NOMO-1 treated with dmso at 0.1 percent for 144 hours (cell line): Measurements from ENCODE around the gene PDIA5.

Experiments
- DNase-seq: peaks from one replicate; lab custom pipeline; 2025; ENCODE audit not compliant: unreplicated experiment; lab: John Stamatoyannopoulos, UW

Gene PDIA5

GRCh38 chr3:123113889-123114450, 47.1 kb downstream of the PDIA5 start:
- DNase-seq: no peak

GRCh38 chr3:123116116-123116515, 49.3 kb downstream of the PDIA5 start:
- DNase-seq: no peak

DNA sequence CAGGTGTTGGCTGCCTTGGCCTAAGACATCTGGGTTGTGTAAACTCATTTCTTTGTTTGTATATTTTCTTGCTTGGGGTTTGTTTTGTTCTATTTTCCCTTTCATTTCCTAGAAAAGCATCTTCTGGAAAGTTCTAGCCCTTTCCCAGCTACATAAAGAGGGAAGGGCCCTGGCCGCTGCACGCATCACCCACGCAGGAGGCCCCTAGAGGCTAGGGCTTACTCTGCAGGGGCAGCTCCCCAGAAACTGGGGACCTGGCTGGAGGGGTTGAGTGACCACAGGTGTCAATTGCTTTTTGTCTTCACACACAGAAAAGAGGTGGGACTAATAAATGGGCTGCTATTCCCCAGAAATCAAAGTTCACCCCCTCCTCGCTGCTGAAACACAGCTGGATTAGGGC, 52.6 kb downstream of the PDIA5 start:
- no peak for DNase-seq

GRCh38 chr3:123119802-123120201, 53.0 kb downstream of the PDIA5 start:
- DNase-seq: no peak

- no peak for DNase-seq
Measured at GRCh38 chr3:123120573-123120972, 53.7 kb downstream of the PDIA5 start.

DNA sequence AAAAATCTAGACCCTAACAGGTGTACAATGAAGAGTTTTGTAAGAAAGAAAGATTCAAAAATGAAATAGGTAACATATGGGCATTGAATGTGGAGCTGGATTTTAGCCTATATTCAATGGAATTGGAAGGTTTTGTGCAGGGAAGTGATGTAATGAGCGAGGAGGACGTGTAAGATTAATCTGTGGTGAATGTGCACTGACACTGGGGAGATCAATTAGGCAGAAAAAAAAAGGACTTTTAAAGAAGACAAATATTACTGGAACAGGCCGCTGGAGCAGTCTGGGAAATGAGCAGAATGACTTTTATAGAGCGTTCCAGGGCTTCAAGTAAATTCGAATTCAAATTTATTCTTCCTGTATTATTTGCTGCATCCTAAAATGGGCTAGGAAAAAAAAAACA, 55.2 kb downstream of the PDIA5 start:
- no peak for DNase-seq

DNA sequence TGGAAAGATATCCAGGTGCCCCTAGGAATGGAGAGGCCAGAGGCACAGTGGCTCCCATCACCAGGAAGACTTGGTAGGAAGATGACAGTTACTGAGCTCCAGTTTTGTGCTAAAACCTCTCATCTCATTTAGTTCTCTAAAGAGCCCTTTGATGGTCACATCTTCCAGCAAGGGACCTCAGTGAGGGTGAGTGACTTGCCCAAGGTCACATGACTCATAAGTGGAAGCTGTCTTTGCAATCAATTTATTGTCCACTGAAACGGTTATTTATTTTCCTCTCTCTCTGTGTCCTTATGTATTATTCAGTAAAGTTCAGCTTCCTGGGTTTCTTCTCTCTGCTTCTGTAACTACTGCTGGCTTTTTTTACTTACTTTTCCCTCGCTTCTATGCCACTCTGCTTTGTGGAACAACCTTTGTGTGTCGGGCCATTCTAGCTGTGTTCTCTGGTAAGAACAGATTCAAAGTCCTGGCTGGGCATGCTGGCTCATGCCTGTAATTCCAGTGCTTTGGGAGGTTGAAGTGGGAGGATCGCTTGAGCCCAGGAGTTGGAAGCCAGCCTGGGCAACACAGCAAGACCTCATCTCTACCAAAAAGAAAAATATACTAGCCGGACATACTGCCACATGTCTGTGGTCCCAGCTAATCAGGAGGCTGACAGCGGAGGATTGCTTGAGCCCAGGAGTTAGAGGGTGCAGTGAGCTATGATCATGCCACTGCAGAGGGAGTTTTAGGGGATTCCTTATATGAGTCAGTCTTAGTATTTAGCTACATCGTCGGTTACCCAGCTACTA, 55.9 kb downstream of the PDIA5 start:
- DNase-seq: no peak

GRCh38 chr3:123123716-123124616, 57.1 kb downstream of the PDIA5 start:
- no peak for DNase-seq

DNA sequence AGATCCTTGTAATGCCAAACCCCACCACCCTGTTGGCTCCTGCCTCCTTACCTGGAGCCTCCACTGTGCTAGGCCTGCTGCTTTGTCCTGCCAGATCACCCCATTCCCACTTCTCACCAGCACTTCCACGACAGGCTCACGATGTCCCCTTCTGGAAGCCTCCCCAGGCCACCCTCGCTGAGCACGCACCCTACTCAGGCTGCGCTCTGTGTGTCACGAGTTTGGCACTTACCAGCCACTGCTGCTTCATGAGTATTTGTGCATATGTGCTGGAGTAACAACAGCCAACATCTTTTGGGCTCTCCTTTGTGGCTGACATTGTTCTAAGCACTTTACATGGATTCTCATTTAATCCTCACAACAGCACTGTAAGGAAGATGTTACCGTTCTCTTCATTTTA, 58.1 kb downstream of the PDIA5 start:
- no peak for DNase-seq

DNA sequence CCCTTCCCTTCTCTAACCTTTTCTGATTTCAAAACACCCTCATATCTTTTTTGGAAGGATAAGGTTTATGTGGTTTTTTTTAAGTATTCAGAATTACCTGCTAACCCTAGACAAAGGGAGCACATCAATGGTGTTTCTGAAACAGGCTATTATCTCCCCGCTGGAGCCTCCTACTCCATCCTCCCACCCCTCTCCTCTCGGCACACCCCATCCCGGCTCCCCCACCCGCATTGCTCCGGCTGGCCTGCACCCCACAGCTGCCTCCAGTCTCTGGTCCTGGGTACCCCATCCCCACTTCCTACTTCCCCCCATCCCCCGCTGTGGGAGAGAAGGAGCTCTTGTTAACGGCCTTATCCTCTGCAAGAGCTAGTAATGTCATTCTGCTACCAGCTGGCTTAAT, 59.2 kb downstream of the PDIA5 start:
- DNase-seq: no peak

- no peak for DNase-seq
Measured at GRCh38 chr3:123126653-123127052, 59.8 kb downstream of the PDIA5 start.

- no peak for DNase-seq
Measured at GRCh38 chr3:123129092-123129491, 62.3 kb downstream of the PDIA5 start.

- DNase-seq: no peak
Measured at GRCh38 chr3:123129532-123129931, 62.7 kb downstream of the PDIA5 start.

- no peak for DNase-seq
Measured at GRCh38 chr3:123130079-123130750, 63.4 kb downstream of the PDIA5 start.

DNA sequence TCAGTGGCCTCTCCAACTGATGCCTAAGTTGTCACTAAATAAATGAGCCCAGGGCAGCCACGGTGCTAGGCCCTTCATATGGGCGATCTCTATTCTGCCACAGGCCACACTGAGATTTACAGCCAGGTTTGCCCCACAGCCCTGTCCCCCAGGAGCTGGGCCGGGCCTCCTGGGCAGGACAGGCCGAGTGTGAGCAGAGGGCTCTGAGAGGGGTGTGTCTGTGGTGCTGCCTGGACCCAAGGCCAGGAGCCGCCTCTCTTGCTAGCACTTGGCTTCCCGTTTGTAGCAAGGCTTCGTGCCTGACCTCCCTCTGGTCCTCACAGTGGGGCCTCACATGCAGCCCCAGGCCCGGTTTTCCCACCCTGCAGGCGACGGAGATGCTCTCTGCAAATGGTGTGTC, 67.8 kb downstream of the PDIA5 start:
- no peak for DNase-seq

- DNase-seq: no peak
Measured at GRCh38 chr3:123137001-123137400, 70.2 kb downstream of the PDIA5 start.

GRCh38 chr3:123138839-123139444, 72.1 kb downstream of the PDIA5 start:
- no peak for DNase-seq

DNA sequence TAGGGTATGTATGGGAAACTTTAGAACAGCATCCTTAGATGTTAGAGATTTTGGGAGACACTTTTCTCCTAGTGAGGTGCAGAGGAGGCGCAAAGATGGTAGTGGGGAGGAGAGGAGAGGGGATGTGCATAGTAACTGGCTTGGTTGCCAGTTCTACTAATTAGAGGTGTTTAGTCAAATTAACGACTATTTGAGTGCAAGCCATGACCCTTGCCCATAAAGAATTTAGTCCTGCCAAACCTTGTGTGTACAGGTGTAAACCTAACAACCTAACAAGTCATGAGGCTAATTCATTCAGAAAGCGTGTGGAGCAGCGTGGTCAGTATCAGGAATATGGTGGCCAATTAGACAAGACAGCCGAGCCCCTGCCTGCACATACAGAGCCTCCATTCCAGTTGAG, 72.7 kb downstream of the PDIA5 start:
- DNase-seq: no peak

DNA sequence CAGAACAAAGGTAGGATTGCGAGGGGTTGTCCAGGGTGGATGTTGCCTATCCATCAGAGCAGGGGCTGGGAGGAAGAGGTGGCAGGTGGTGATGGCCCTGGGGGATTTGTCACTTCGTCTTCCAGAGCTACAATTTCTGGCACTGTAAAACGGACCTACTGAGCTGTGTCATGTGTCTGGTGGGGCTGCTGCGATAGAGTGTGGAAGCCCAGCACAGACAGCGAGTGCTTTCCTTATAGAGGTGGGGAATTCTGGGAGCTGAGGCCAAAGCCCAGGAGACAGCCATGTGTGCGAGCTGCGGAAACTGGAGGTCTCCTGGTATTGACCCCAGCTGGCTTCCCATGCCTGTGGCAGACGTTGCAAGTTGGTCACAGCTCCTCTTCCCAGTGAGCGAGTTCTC, 73.7 kb downstream of the PDIA5 start:
- DNase-seq: no peak

DNA sequence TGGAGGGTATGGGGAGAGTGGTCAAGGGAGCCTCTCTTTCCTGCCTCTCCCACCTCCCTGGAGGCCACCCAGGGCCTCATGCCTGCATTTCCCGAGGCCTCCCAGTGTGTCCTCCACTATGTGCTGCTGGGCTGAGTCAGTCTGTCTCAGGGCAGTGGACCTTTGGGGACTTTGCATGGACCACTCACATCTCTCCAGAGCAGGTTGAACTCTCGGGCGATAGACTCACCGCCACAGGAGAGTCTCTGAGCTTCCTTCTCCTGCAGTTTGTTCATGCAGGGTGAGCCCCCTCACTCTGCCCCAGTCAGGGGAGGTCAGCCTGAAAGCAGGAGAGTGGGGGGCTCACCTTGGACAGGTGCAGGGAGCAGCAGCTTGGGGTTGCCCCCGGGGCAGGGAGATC, 74.5 kb downstream of the PDIA5 start:
- DNase-seq: no peak
